ENCODE data around the gene SPINT1.
A peak's percentile ranks its signal among the peaks of the same experiment; 100 is the strongest.

Gene SPINT1

DNA sequence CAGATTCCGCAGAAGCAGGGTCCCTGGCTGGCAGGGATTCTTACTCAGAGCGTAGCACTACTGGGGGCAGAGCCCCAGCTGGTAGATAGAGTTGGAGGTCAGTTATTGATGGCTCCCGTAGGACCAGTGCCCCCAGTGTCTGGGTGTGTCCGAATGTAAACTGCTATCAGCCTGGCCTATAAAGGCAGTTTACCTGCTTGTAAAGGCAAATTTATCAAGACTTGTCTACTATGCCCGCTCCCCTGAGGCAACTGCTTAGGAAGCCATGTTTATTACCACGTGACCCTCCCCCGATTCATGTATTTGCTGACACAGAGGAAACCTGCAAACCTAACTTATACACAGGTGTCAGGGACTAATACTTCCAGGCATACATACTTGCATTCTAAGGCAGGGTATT lies 14.7 kb upstream of the SPINT1 start:
- DNase-seq = no peak

- no peak for DNase-seq
These were observed 13.0 kb upstream of the SPINT1 start for GRCh38 chr15:40830884-40831283.

- DNase-seq = no peak
These were observed 12.0 kb upstream of the SPINT1 start for GRCh38 chr15:40831861-40832260.

DNA sequence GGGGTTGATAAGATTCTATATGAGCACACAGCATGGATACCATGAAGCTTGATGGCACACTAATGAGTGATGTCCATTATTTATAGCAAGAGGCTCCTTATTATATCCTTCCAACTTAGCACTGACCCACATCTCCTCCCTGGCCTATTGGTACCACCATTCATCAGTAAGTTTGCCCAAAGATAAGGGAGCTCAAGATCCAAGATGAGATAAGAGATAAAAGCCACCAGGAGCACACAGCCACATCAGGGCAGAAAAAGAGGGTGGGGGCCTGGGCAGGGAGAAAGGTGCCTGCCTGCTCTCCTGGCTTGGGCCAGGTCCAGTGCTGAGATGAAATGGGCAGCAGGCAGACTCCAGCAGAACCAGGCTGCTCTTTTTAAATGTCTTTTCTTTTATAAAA lies 10.9 kb upstream of the SPINT1 start:
- DNase-seq = no peak

- DNase-seq = no peak
These were observed 7.8 kb upstream of the SPINT1 start for GRCh38 chr15:40836020-40836419.

GRCh38 chr15:40838756-40839155 lies 5.1 kb upstream of the SPINT1 start:
- DNase-seq = no peak

DNA sequence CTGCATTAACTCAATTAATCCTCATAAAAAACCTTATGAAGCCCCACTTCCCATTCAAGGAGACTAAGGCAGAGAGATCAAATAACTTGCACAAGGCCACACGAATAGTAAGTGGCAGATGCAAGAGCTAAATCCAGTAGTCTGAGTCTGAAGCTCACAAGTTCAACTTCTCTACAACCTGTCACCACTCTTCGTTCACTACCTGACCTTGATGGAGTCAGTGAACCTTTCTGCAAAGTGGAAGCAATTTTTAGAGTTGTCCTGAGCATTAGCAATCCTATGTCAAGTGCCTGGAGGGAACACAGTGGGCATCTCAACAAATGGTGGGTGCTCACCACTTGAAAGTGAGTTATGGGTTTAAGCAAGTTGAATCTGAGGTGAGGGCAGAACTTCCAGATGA lies 2.1 kb upstream of the SPINT1 start:
- DNase-seq = no peak

GRCh38 chr15:40843261-40843884 lies 475 bp upstream of the SPINT1 start:
- DNase-seq = no peak

DNA sequence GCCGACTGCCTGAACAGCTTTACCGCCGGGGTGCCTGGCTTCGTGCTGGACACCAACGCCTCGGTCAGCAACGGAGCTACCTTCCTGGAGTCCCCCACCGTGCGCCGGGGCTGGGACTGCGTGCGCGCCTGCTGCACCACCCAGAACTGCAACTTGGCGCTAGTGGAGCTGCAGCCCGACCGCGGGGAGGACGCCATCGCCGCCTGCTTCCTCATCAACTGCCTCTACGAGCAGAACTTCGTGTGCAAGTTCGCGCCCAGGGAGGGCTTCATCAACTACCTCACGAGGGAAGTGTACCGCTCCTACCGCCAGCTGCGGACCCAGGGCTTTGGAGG lies 815 bp downstream of the SPINT1 start:
- DNase-seq = peak; percentile 31

DNA sequence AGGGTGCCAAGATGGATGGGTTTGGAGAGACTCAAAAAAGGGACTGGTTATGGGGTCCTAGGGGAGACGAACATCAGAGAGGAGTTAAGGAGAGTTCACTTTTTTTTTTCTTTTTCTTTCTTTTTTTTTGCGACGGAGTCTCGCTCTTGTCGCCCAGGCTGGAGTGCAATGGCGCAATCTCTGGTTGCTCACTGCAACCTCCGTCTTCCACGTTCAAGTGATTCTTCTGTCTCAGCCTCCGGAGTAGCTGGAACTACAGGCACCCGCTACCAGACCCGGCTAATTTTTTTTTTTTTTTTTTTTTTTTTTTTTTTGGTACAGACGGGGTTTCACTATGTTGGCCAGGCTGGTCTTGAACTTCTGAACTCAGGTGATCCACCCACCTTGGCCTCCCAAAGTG lies 1.2 kb downstream of the SPINT1 start:
- DNase-seq = no peak

- DNase-seq = no peak
These were observed 1.9 kb downstream of the SPINT1 start for GRCh38 chr15:40845511-40846284.

GRCh38 chr15:40846841-40847222 lies 3.0 kb downstream of the SPINT1 start:
- no peak for DNase-seq

GRCh38 chr15:40847223-40847961 lies 3.5 kb downstream of the SPINT1 start:
- DNase-seq = no peak

DNA sequence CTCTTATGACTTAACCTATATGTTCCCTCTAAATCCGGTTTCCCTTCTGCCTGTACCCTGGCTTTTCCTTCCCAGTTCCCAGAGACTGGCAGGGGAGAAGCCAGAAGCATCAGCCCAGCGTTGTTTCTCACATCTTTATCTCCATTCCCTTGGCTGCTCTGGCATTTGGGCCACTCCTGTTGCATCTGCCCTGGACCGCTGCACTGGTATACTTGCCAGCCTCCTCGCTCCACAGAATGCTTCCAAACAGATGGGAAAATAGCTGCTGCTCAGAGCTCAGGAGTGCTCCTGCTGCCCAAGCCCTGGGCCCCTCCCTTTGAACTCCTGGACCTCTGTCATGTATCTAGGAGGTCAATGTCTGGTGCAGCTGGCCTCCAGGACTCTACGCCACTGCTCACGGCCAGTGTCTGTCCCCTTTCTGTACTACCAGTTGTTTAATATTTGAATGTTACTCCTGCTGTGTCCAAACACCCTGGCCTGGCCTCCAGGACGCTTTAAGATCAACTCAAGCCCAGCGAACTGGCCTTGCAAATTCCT lies 6.8 kb downstream of the SPINT1 start:
- DNase-seq = no peak

- DNase-seq = no peak
These were observed 8.7 kb downstream of the SPINT1 start for GRCh38 chr15:40852529-40852928.

DNA sequence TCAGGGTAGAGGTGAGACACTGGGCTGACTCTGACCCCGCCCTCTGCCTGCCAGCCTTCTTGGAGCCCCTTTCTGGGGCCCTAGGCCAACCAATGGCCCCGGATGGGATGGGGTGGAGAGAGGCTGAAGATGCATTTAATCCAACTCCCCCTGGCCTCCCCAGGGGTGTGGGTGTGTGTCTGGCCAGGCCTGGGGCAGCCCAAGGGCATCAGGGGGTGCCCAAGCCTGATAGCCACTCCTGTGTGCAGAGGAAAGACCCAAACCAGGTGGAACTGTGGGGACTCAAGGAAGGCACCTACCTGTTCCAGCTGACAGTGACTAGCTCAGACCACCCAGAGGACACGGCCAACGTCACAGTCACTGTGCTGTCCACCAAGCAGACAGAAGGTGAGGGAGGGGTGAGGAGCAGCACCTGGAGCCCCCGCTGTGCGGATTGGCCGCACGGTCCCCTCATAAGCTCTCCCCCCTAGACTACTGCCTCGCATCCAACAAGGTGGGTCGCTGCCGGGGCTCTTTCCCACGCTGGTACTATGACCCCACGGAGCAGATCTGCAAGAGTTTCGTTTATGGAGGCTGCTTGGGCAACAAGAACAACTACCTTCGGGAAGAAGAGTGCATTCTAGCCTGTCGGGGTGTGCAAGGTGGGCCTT lies 9.5 kb downstream of the SPINT1 start:
- no peak for DNase-seq

DNA sequence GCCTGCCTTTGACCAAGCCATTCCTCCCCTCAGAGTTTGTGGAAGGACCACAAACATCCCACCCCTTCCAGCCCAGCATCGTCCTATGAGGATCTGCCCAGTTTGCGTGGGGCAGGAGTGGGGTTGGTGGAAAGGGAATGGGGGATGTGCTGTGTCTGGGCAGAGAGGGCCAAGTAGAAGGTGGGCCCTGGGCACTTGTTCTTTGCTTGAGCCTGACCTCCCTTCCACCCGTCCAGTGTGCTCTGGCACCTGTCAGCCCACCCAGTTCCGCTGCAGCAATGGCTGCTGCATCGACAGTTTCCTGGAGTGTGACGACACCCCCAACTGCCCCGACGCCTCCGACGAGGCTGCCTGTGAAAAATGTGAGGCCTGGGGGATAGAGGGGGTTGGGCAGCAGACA lies 10.3 kb downstream of the SPINT1 start:
- no peak for DNase-seq

- DNase-seq = no peak
These were observed 11.9 kb downstream of the SPINT1 start for GRCh38 chr15:40855706-40856234.

DNA sequence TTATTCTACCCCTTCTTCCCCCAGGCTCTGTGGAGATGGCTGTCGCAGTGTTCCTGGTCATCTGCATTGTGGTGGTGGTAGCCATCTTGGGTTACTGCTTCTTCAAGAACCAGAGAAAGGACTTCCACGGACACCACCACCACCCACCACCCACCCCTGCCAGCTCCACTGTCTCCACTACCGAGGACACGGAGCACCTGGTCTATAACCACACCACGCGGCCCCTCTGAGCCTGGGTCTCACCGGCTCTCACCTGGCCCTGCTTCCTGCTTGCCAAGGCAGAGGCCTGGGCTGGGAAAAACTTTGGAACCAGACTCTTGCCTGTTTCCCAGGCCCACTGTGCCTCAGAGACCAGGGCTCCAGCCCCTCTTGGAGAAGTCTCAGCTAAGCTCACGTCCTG lies 12.9 kb downstream of the SPINT1 start:
- DNase-seq = no peak

GRCh38 chr15:40857601-40858341 lies 13.9 kb downstream of the SPINT1 start:
- peak; percentile 82 for DNase-seq

GRCh38 chr15:40858706-40859105 lies 14.9 kb downstream of the SPINT1 start:
- no peak for DNase-seq

DNA sequence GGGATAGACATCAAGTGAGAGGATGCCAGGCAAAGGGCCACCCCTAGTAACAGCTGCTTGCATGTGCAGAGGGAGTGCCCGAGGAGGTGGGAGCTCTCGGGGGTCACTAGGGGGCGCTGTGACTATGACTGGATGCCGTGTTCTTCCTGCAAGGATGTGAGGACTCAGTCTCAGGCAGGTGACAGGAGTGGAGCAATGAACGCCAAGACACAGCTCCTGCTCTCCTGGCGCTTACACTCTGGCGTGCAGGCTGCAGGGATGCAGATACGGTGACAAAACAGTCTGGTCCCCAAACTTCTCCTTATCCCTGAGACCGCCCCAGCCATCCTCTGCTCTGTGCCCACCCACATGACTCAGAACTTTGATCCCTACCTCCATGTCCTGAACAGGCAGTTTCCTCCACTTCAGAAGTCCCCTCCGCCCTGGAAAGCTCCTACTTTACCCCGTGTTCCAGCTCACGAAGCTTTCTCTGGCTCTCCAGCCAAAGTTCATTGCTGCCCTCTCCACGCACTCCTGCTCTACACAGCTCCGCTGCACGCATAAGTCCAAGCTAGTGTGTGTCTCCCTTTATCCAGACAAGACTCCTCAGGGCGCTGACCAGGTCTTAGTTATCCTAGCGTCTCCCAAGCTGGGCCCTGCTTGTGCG lies 15.5 kb downstream of the SPINT1 start:
- peak; percentile 84 for DNase-seq
